HG03280 (cell line): ENCODE data around the gene ST7.

ENCODE experiments used
- ATAC-seq: cut with Tn5 transposase; IDR thresholded peaks from one replicate; pipeline ENCODE4 v1.9.1; 2021; ENCODE audit warnings: mild to moderate bottlenecking, moderate library complexity; ENCODE audit not compliant: unreplicated experiment

ST7 gene

DNA sequence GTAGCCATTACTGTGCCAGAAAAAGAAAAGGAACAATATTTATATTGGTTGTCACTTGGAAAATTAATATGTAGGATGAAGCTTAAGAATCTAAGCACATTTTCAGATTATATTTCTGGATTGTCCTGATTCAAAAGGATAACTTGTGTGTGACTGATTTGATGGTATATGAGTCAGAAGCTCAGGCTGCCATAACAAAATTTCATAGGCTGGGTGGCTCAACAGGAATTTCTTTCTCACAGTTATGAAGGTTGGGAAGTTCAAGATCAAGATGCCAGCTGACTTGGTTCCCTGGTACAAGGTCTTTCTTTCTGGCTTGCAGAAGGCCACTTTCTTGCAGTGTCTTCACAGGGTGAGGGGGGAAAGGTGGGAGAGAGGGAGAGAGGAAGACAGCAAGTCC lies 108.5 kb downstream of the ST7 start:
- no peak for ATAC-seq

GRCh38 chr7:117062300-117062699 lies 109.0 kb downstream of the ST7 start:
- no peak for ATAC-seq

DNA sequence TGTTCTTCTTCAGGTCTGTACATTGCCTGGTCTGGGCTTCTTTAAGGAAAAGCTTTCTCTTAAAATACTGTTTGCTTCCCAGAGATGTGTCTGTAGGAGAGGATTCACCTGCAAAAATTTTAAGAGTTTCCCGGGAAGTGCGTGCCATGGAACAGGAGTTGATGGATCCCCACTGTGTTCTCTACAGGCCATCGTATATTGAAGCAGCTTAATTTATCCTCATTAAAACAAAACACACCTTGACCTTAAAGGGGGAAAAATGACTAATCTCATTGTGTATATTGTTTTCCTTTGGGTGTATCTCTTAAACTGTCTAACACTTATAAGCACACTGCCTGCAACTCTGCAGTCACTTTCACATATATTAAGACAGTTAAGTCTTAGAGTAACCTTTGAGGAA lies 111.4 kb downstream of the ST7 start:
- ATAC-seq: no peak

GRCh38 chr7:117065571-117066150 lies 112.4 kb downstream of the ST7 start:
- no peak for ATAC-seq

DNA sequence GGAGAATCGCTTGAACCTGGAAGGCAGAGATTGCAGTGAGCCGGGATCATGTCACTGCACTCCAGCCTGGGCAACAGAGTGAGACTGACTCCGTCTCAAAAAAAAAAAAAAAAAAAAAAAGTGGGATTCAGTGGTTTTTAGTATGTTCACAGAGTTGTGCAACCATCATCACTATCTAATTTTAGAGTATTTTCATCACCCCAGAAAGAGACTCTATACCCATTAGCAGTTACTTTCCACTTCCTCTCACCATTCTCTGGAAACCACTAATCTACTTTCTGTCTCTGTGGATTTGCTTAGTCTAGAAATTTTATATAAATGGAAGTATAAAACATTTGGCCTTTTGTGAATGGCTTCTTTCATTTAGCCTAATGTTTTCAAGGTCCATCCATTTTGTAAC lies 113.4 kb downstream of the ST7 start:
- ATAC-seq: peak; percentile 70

GRCh38 chr7:117067340-117067739 lies 114.0 kb downstream of the ST7 start:
- ATAC-seq: no peak

- ATAC-seq: no peak
These were observed 115.3 kb downstream of the ST7 start for GRCh38 chr7:117068511-117069145.

DNA sequence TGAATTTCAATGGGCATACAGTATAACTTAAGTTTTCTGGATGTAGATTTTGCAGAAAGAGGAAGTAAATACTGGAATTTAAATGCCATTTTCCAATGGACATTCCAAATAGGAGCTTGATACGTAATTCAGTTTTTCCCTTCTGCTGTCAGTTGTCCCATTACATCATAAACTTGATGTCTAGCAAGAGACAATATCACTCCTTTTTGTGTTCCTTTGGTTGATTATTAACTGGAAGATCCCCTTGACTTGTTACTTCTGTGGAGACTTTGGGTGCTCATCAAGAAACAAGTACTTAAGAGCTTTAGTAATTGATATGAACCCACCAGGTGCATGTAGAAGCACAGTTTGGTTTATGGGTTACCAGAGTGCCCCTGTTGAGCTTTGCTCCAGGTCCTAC lies 116.1 kb downstream of the ST7 start:
- no peak for ATAC-seq

GRCh38 chr7:117071551-117071950 lies 118.2 kb downstream of the ST7 start:
- no peak for ATAC-seq

DNA sequence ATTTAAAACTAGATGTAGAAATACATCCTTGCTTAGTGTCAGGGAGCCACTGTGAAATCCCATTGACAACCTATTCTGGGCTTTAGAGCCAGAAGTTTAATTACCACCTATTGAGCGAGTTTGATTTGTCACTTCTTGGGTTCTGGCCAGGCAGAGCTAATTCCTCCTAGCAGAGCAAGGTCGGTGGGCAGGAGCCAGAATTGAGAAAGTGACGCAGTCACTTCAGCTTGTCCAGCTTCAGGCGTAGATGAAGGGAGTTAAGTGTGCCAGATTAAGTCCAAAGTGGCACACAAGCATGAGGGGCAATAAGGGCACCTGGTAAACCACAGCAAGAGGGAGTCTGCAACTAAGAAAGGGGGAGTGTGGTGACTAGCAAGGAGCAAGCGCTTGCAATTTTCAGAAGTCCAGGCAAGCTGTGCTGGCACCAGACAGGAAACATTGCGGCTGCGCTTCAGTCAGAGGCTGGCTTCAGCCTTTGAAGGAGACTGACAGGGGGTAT lies 119.4 kb downstream of the ST7 start:
- ATAC-seq: no peak

GRCh38 chr7:117074378-117074777 lies 121.1 kb downstream of the ST7 start:
- ATAC-seq: no peak

GRCh38 chr7:117075934-117076333 lies 122.6 kb downstream of the ST7 start:
- ATAC-seq: no peak

DNA sequence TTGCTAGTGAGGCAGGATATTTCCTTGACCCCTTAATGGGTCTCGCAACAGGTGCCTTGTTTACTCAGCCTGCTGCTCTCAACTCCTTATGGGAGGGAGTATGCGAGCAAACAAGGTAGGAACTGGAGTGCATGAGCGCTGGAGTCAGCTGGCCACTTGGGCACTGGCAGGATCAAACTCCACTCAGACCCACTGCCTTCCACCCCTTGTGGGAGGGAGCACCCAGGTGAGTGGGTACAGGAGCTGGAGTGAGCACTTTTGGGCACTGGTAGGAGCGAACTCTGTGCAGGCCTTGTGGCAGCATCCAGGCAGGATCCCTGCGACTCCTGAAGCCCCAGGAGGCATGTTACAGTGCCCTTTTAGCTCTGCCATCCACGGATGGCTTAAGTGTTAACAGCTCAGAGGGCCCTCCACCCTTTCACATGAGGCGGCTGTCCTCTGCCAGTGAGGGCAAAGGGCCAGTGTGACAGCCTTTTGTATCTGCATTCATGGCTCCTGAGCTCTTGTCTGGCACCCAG lies 123.2 kb downstream of the ST7 start:
- no peak for ATAC-seq

DNA sequence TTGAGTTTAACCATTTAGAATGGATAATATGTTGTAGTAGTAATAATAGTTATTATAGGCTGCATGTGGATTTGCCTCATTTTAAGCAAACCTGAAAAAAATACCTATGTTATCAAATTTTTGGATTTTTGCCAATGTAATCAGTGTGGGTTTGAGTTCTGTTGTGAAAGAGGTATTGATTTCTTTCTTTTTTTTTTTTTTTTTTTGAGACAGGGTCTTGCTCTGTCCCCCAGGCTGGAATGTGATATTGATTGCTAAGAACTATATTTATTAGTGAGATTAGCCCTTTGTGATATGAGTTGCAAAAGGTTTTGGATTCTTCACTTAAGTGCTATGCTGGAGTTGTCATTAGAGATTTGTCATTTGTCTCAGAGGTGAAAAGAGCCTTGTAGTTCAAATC lies 124.4 kb downstream of the ST7 start:
- no peak for ATAC-seq

DNA sequence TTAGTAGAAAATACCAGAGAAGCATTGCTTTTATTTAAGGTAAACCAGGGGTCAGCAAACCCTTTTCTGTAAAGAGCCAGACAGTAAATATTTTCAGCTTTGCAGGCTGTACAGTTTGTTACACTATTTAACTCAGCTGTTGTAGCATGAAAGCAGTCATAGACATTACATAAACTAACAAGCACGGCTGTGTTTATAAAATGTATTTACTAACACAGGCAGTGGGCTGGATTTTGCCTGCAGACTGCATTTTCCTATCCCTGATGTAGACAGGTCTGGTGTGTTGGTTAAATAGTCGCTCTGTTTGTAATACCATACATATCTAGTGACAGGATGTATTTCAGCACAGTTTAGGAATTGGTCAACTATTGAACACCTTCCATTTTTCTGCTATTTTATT lies 129.3 kb downstream of the ST7 start:
- ATAC-seq: no peak

DNA sequence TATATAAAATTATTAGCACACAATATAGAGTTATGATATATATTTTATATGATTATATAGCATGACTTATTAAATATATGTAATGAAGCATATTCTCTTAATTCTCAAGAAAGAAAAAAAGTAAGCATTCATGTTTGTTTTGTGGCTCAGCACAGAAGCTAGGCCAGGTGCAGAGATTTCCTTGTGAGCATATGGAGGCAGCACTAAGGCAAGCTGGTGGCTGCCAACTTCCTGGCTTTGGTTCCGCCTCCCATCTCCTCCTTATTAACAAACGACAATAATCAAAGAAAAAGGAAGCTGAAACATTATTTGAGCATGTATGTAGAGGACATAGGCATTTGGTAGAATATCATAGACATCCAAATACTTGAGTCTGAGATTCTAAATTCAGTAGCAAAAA lies 130.3 kb downstream of the ST7 start:
- no peak for ATAC-seq

DNA sequence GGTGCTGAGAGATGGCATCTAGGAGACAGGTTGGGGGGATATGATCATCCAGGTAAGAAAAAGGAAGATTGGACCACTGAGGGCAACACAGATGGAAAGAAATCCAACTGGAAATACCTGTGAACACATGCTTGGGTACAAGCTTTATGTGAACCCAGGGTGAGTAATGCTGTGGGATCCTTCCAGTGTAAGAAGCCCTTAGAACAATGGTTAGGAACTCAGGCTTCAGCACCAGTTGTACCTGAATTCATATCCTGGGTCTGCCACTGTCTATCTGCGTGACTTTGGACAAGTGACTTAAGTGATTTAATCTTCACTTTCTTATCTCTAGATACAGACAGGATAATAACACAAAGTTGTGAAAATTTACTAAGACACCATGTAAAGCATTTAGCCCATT lies 131.0 kb downstream of the ST7 start:
- ATAC-seq: no peak

DNA sequence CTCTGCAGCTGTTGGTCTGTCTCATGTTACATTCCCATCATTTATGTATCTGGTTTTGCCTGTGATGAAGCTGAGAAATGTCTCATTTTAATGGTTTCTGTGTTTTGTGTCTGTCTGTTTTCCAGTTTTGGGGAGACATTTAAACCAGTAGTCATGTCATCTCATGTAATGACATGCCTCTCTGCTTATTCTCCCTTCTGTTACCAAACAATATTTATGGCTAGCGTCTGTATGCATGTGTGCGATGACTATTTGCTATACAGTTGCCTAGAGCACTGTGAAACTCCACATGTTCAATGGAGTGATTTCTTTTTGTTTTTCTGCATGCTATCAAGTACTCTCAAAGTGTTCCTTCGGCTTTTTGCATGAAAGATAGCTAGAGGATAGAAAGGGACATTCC lies 132.0 kb downstream of the ST7 start:
- no peak for ATAC-seq

DNA sequence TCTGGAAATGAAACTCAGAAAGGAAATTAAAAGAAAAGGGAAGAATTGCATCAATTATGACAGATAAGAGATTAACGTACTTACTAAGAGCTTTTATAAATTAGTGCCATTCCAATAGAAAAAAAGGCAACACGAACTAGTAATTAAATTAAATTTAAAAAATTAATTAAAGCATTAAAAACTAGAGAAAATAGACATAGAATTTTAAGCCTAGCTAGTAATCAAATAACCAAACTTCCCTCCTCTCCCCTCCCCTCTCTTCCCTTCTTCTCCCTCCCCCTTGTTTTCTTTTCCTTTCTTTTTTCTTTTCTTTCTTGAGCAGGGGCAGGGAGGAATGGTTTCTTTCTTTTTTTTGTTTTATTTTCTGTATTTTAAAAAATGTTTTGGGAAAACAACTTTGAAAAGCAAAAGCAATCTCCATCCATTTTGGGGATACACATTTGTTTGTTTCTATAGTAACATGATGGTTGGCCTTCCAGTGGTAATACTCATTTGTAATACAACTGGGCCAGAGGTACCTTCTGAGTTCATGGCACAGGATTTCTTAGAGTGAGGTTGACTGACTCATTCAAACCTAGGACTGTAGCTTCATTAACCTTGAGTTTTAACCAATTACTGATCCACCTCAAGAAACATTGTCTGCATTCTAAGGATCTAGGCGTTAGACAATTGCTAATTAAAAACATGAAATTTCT lies 132.6 kb downstream of the ST7 start:
- no peak for ATAC-seq

- ATAC-seq: no peak
These were observed 133.5 kb downstream of the ST7 start for GRCh38 chr7:117086788-117087187.

- no peak for ATAC-seq
These were observed 134.5 kb downstream of the ST7 start for GRCh38 chr7:117087639-117088396.
